ACC112 (cell line): ENCODE data around the gene TRAPPC12.

Experiments
- H2AFZ ChIP-seq: fragments of 200-600 bp; sonication (generic); one replicate; pipeline ENCODE4 v1.6.0; 2017; ENCODE audit warnings: antibody characterized with exemption, low read length; ENCODE audit not compliant: unreplicated experiment
- H3K27ac ChIP-seq: fragments of 200-600 bp; sonication (generic); 2 replicates; pipeline ENCODE4 v1.5.1; 2014; ENCODE audit warnings: low read depth, mild to moderate bottlenecking, antibody characterized with exemption, low read length, moderate library complexity
- H3K27me3 ChIP-seq: fragments of 200-600 bp; sonication (generic); 2 replicates; pipeline ENCODE4 v1.6.1; 2014; ENCODE audit warnings: mild to moderate bottlenecking, antibody characterized with exemption, low read length, moderate library complexity, mixed read lengths; ENCODE audit not compliant: insufficient read depth
- H3K36me3 ChIP-seq: fragments of 200-600 bp; sonication (generic); 2 replicates; pipeline ENCODE4 v1.6.1; 2016; ENCODE audit warnings: mild to moderate bottlenecking, antibody characterized with exemption, low read length, moderate library complexity, mixed read lengths; ENCODE audit not compliant: insufficient read depth
- H3K4me1 ChIP-seq: fragments of 200-600 bp; sonication (generic); one replicate; pipeline ENCODE4 v1.6.1; 2016; ENCODE audit warnings: low read length, mixed read lengths; ENCODE audit not compliant: insufficient read depth, unreplicated experiment, control insufficient read depth
- H3K4me3 ChIP-seq: fragments of 200-600 bp; sonication (generic); 2 replicates; pipeline ENCODE4 v1.5.1; 2014; ENCODE audit warnings: mild to moderate bottlenecking, low read depth, low read length
- H3K79me2 ChIP-seq: fragments of 200-600 bp; sonication (generic); one replicate; pipeline ENCODE4 v1.6.0; 2016; ENCODE audit warnings: low read length; ENCODE audit not compliant: control insufficient read depth, unreplicated experiment, insufficient read depth

Gene TRAPPC12

DNA sequence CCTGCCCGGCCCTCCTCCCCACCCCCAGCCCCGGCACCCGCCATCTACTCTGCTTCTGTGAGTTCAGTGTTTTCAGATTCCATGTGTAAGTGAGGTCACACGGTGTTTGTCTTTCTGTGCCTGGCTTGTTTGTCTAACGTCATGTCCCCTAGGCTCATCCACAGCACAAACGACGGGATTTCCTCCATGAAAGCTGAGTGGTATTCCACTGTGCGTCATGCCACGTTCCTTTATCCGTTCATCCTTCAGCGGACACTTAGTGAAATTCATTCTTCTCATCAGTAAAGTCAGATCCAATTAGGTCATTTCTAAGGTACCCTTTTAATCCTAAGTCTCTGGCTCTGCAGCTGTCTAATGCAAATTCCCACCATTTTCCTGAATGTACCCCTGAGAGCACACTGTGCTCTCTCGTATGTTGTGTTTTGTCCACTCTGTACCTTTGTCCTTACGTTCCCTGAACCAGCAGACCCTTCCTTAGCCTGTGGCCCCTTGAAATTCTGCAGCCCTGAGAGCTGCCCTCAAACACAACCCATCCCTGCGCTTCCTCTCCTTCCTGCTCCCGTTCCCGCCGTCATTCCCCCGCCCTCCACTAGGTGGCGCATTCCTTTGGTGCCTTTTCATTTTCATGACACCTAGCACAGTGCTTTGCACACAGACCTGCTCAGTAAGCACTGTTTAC is 44.1 kb downstream of the TRAPPC12 start:
- Histone ChIP-seq H3K27me3 (no peaks in the 10 kb centered on the region), H3K79me2 (no peaks in the 10 kb centered on the region), H3K36me3 (peaks cover 20% of the 10 kb centered on the region), H3K27ac (no peak overlapping the region), H3K4me1 (no peaks in the 10 kb centered on the region), H2AFZ (no peak overlapping the region), H3K4me3 (no peak overlapping the region)

DNA sequence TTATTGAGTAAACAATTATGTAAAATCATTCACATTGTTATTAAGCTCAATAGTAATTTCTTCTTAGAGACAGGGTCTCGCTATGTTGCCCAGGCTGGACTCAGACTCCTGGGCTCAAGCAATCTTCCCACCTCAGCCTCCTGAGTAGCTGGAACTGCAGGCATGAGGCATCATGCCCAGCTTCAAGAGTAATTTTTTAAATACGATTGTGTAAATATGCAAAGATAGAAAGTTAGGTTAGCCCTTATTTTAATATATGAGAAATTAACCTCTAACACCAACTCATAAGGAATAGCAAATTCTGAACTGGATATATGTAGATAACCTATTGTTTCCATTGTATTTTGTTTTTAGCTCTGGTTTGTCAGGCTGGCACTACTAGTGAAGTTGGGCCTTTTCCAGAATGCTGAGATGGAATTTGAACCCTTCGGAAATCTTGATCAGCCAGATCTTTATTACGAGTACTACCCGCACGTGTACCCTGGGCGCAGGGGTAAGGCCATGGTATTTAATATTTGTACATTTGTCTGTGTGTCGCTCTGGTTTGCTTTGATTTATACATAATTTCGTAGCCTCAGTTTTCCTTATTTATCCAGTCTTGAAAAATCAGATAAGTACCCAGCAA is 44.8 kb downstream of the TRAPPC12 start:
- Histone ChIP-seq H3K79me2 (no peaks in the 10 kb centered on the region), H3K36me3 (peaks cover 20% of the 10 kb centered on the region), H3K4me3 (no peak overlapping the region), H2AFZ (no peak overlapping the region), H3K27ac (no peak overlapping the region), H3K27me3 (no peaks in the 10 kb centered on the region), H3K4me1 (peaks cover 6% of the 10 kb centered on the region)

- H3K79me2 ChIP-seq: no peaks in the 10 kb centered on the region
- H3K27ac ChIP-seq: no peak overlapping the region
- H3K36me3 ChIP-seq: peaks cover 24% of the 10 kb centered on the region
- peaks cover 13% of the 10 kb centered on the region for H3K4me1 ChIP-seq
- no peak overlapping the region for H3K4me3 ChIP-seq
- no peaks in the 10 kb centered on the region for H3K27me3 ChIP-seq
- no peak overlapping the region for H2AFZ ChIP-seq
Measured at GRCh38 chr2:3426615-3427014, 47.1 kb downstream of the TRAPPC12 start.

DNA sequence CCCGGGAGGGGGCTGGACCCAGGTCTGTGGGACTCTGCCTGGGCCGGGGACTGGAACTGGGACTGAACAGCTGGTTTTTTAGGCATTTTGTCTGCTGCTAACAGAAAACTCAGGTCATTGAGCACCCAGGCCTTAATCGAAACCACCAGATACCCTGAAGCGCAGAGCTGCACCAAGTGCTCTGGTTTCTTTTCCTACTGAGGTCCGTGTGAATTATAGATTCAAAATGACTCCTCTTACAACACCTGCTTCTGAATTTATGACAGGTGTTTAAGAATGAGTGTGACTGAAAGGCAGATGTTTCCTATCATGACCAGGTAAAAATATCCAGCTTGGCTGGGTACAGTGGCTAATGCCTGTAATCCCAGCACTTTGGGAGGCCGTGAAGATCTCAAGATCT is 47.8 kb downstream of the TRAPPC12 start:
- Histone ChIP-seq H3K4me3 (no peak overlapping the region), H3K27me3 (no peaks in the 10 kb centered on the region), H3K79me2 (no peaks in the 10 kb centered on the region), H3K36me3 (peaks cover 31% of the 10 kb centered on the region), H3K4me1 (peaks cover 13% of the 10 kb centered on the region), H2AFZ (no peak overlapping the region), H3K27ac (no peak overlapping the region)

GRCh38 chr2:3428577-3428976 is 49.1 kb downstream of the TRAPPC12 start:
- H3K27ac ChIP-seq: no peak overlapping the region
- peaks cover 13% of the 10 kb centered on the region for H3K4me1 ChIP-seq
- H3K27me3 ChIP-seq: no peaks in the 10 kb centered on the region
- H2AFZ ChIP-seq: no peak overlapping the region
- no peak overlapping the region for H3K4me3 ChIP-seq
- peaks cover 30% of the 10 kb centered on the region for H3K36me3 ChIP-seq
- H3K79me2 ChIP-seq: no peaks in the 10 kb centered on the region

- peaks cover 13% of the 10 kb centered on the region for H3K4me1 ChIP-seq
- H3K4me3 ChIP-seq: no peak overlapping the region
- H2AFZ ChIP-seq: no peak overlapping the region
- H3K36me3 ChIP-seq: peaks cover 28% of the 10 kb centered on the region
- H3K27ac ChIP-seq: no peak overlapping the region
- H3K27me3 ChIP-seq: no peaks in the 10 kb centered on the region
- H3K79me2 ChIP-seq: no peaks in the 10 kb centered on the region
Measured at GRCh38 chr2:3429066-3429610, 49.6 kb downstream of the TRAPPC12 start.

DNA sequence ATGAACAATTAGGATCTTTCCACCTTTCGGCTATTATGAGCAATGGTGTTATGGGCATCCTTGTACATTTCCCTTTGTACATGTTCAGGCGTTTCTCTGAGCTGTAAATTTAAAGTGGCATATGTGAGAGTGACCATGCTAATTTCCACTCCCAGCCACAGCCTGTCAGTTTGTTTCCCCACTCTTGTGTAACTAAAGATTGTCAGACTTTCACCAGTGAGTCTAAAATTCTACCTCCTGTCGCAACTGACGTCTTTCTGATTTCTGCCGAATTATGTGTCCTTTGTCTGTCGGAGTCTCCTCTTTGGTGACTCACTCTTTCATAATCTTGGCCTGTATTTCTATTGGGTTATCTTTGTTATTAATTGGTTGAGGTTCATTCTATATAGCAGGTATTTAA is 50.7 kb downstream of the TRAPPC12 start:
- Histone ChIP-seq H3K36me3 (peaks cover 25% of the 10 kb centered on the region), H3K27ac (no peak overlapping the region)

DNA sequence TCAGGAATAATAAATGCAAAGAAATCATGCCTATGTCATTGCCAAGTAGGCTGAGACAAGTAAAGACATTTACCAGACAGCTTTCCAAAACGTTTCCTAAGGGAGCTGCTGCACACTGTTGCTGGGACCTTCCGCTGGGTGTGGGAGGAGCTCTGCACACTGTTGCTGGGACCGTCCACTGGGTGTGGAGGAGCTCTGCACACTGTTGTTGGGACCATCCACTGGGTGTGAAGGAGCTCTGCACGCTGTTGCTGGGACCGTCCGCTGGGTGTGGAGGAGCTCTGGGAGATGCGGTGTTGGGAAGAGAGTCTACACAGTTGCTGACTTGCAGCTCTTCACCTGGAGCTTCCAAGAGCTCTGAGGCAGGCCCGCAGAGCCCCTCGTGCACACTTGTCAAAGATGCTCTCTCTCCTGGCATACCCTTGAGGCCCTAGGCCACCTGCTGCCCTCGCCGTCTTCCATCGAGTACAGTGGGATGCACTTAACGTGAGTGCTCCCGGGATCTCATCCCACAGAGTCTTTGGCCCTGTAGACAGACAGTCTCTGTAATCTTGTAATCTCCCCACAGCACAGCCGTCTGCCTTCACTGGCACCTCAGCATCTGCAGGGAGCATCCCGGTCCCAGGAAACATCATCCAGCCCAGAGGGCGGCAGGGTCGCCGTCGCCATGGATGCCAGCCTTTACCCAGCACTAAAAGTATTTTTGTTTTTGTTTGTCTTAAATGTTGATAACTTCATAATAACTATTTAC is 51.4 kb downstream of the TRAPPC12 start:
- Histone ChIP-seq H2AFZ (no peak overlapping the region), H3K27me3 (no peaks in the 10 kb centered on the region), H3K4me3 (no peak overlapping the region), H3K4me1 (peaks cover 13% of the 10 kb centered on the region), H3K79me2 (no peaks in the 10 kb centered on the region), H3K27ac (no peak overlapping the region), H3K36me3 (peaks cover 19% of the 10 kb centered on the region)

More for the DNA sequence above, 50.7 kb downstream of the TRAPPC12 start:
- no peak overlapping the region for H3K4me3 ChIP-seq
- peaks cover 13% of the 10 kb centered on the region for H3K4me1 ChIP-seq
- no peaks in the 10 kb centered on the region for H3K27me3 ChIP-seq
- H2AFZ ChIP-seq: no peak overlapping the region
- no peaks in the 10 kb centered on the region for H3K79me2 ChIP-seq

- H3K36me3 ChIP-seq: peaks cover 12% of the 10 kb centered on the region
- no peak overlapping the region for H3K4me3 ChIP-seq
- H3K4me1 ChIP-seq: peaks cover 13% of the 10 kb centered on the region
- no peaks in the 10 kb centered on the region for H3K27me3 ChIP-seq
- no peaks in the 10 kb centered on the region for H3K79me2 ChIP-seq
- no peak overlapping the region for H3K27ac ChIP-seq
- no peak overlapping the region for H2AFZ ChIP-seq
Measured at GRCh38 chr2:3432067-3432466, 52.6 kb downstream of the TRAPPC12 start.

- Histone ChIP-seq H3K4me3 (no peak overlapping the region), H3K27ac (no peak overlapping the region), H3K36me3 (peaks cover 12% of the 10 kb centered on the region), H2AFZ (no peak overlapping the region), H3K79me2 (no peaks in the 10 kb centered on the region), H3K27me3 (no peaks in the 10 kb centered on the region), H3K4me1 (peaks cover 13% of the 10 kb centered on the region)
Measured at GRCh38 chr2:3432693-3433338, 53.3 kb downstream of the TRAPPC12 start.
